ENCODE data around the gene MAP4K5.

The MAP4K5 gene

DNA sequence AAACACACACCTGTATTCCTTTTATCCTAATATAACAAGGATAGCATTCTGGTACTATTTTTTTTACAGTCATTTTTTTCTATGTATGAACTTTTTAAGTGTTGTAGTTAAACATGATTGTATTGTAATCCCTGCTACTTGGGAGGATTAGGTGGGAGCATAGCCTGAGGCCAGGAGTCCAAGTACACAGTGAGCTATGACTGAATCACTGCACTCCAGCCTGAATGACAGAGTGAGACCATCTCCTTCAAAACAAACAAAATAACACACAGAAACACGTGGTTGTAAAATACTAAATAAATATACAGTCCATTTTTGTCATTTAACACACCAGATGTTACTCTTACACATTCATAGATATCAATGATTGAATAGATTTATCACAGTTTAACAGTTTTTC lies 56.9 kb downstream of the MAP4K5 start:
- no peak for DNase-seq

DNA sequence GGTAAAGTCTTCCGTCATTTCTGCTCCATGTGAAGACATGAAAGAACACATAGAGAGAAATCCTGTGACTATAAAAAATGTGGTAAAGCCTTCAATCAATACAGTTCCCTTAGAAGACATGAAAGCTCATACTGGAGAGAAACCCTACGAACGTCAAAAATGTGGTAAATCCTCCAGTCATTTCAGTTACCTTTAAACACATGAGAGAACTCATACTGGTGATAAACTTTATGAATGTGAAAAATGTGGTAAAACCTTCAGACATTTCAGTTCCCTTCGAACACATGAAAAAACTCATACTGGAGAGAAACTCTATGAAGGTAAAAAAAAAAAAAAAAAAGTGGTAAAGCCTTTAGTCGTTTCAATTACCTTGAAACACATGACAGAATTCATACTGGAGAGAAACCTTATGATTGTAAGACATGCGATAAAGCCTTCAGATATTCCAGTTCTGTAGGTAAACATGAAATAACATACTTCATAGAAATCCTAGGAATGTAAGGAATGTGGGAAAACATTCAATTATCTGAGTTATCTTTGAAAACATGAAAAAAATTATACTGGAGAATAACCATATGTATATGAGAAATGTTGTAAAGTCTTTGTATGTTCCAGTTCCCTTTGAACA lies 60.4 kb downstream of the MAP4K5 start:
- DNase-seq: no peak

DNA sequence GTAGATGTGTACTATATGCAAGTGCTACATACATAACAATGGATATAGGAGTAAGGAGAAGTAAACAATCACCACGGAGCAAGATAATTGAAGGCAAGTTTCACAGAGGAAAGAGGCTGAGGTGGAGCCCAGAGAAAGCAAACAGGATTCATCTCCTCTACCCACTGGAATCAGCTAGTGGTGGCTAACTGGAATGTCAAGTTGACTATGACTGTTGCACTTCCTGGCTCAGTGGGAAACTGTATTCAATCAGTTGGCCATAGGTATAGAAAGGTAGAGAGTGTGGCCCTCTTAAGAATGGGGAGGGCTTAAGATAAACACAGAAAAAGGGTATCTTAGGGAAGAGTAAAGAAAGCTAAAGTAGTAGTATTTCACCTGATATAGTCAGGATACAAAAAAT lies 62.4 kb downstream of the MAP4K5 start:
- no peak for DNase-seq

DNA sequence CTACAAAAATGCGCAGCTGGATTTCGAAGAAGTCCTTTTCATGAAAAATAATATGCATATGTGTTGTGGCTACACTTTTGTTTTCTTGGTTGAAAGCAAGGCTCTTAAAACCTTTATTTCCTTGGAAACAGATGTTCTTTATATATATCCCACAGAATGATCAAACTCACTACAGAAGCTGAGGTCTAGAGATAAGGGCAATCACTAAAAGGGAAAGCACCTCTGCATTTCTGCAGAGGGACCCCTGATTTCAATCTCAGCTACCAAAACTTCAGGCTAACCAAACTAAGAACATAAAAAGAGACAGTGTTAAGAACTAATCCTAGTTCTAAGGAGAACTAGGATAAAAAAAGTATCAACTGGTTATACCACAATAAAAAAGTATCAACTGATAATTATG lies 70.3 kb downstream of the MAP4K5 start:
- DNase-seq: no peak

DNA sequence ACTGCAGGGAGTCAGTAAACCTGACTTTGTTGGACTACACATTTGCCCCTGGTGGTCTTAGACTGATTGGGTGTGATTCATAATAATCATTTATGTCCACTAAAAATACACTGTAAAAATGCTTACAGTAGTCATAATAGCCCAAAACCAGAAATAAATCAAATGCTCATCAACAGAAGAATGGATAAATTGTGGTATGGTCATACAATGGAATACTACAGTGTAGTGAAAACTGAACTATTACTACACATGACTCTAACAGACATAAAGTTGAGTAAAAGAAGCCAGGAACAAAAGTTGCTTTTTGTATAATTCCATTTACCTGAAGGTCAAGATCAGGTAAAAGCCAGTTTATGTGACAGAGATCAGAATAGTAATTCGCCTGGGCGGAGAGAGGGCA lies 78.5 kb downstream of the MAP4K5 start:
- no peak for DNase-seq

DNA sequence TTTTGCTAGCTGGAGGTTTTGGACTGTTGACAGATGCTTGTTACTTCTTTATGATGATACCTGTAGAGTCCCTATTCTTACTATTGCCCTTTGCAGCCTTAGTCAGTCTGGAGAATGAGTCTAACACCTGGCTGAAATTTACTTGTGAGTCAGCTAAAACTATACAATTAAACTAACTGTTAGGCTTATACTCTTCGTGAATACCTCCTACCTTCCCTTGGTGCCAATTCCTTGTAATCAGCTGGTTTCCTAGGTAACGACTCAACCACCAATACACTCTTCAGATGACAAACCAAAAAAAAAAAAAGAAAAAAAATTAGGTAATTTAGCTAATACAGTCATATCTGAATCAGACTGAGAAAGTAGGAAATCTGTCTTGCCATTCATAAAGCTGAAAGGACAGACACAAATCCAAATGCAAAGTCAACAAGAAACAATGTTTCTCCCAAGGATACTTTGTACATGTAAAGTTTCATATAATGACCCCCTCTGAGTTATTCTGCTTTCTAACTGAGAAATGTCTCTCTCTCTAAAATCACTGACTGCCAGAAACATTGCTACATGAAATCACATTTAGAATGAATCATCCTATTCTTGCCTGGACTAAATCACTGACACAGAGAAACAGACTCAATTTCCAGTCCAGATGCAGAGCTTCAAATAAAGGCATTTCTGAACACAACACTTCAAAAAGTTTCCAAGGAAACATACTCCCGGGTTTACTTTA lies 79.2 kb downstream of the MAP4K5 start:
- DNase-seq: no peak

DNA sequence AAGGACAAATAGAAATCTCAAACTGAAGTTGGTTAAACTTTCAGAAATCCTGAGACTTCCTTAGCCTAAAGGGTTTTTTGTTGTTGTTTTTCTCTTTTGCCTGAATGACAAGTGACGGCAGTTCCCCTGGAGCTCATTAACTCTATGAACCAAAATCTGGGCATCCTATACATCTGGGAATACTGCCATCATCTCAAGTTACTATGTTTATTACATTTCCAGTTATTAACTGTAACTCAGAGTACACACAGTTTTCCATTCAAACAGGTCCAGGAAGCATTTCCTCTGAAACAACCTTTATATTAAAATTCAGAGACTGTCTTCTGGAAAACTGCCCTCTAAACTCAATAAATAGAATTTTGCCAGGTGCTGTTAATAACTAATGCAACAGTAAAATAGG lies 80.1 kb downstream of the MAP4K5 start:
- DNase-seq: no peak

DNA sequence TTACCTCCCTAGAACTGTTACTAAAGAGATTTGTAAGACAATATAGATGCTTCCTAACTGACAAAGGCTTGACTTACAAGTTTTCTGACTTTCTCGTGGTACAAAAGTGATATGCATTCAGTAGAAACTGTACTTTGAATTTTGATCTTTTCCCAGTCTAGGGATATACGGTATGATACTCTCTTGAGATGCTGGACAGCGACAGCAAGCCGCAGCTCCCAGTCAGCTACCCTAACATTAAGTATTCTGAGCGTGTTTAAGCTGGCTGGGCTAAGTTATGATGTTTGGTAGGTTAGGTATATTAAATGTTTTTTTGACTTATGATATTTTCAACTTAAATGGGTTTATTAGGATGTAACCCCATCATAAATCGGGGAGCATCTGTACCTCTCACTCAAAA lies 80.5 kb downstream of the MAP4K5 start:
- no peak for DNase-seq

DNA sequence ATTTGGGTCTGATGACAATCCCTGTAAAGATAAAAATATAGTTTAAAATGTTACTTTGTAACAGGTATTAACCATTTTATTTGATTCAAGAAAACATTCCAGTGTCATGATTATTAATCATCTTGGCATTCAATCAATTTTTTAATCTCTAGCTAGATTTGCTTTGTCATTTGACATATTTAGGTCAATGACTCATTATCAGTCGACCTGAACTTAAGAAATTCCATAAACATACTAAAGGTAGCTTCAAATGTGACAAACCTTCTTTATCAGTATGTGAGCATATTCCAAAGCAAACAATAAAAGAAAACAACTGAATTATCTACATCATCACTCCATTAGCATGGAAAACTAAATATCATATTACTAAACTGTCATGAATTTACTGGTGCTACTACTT lies 84.9 kb downstream of the MAP4K5 start:
- DNase-seq: no peak

DNA sequence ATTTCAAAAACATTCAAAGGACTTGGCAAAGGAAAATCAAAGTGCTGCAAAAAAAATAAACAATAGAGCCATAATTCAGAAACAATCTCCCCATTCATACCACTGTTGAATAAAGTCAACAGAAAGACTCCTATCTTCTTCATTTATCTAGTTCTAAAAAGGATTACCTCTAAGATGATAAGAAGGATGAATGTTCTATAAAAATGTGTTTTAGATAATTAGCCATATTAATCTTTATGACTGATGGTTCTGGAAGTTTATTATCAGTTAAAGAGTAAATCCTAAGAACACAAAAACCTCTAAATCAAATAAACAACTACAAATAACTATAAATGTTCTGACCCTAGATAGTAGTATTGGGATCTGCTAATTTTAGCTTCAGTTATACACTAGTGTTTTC lies 97.8 kb downstream of the MAP4K5 start:
- DNase-seq: no peak

DNA sequence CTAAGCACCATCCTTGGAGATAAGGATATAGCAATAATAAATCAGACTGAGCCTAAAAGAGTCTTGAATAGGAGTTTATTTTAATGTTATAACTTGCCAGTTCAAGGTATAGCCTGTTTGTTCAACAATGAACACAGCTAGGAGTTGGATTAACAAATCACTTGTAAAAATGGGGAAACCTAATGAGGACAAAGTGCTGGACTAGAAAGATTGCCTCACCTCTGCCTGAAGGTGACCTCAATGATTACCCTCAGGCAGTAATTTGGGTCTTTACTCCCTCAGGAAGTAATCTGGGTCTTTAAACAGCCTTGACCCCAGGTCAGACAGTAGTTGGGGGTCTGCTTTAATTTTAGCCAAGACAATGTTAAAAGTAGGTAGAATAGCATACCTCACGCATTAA lies 100.2 kb downstream of the MAP4K5 start:
- DNase-seq: no peak

DNA sequence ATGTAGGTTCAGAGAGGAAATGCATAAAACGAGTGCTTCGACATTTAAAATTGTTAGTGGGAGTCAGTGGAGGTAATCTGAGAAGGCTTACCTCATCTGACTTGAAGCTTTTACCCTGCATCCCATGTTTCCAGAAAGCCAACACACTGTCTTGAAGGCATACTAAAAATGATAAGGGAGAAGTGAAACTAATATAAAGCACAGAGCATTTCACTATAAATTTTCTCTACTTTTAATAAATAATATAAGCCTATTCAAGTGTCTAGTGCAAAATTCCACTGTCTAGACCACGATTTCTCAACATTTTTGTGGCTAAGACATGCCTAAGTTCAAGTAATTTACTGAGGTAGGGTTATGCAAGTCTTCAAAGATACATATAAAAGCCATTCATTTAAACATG lies 106.6 kb downstream of the MAP4K5 start:
- no peak for DNase-seq

DNA sequence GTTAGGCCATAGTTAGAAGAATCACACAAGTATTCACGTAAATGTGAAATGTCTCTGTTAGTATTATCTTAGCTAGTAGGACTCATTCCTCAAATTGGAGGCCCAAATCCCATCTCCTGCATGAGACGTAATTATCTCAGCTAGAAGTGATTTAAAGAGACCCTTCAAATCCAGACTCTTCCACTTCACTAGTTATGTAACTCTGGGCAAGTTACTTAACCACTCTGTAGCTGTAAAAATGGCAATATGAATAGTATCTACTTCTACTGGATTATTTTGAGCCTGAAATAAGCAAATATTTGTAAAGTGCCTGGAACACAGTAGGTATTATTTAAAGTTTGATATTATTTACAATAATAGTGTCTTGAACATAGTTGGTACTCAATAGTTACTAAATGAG lies 107.3 kb downstream of the MAP4K5 start:
- no peak for DNase-seq

DNA sequence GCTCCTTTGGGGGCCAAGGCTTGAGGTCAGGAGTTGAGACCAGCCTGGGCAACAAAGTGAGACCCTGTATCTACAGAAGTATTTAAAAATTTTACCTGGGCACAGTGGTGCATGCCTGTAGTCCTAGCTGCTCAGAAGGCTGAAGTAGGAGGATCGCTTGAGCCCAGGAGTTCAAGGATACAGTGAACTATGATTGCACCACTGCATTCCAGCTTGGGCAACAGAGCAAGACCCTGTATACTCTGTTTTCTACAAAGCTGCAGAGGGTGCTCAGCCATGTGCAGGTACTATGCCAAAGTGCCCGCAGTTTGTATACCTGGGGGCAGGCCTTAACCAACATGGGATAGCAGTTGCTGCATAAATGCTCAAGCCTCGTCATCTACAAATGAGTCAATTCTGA lies 108.8 kb downstream of the MAP4K5 start:
- DNase-seq: no peak

DNA sequence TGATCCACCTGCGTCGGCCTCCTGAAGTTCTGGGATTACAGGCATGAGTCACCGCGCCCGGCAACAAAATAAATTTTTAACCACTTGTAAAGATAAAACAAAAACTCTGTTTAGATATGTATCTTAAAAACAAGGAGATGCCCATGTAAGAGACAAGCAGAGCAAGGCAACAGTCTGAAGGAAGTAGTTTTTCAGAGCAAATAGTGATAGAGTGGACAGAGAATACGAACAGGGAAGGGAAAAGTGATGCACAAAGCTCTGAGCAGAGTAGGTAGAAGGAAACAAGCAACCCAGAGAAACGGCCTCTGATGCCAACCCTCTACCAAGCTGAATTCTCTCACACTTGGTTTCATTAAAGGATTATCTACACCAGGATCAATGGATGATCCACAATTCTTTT lies 110.9 kb downstream of the MAP4K5 start:
- no peak for DNase-seq

DNA sequence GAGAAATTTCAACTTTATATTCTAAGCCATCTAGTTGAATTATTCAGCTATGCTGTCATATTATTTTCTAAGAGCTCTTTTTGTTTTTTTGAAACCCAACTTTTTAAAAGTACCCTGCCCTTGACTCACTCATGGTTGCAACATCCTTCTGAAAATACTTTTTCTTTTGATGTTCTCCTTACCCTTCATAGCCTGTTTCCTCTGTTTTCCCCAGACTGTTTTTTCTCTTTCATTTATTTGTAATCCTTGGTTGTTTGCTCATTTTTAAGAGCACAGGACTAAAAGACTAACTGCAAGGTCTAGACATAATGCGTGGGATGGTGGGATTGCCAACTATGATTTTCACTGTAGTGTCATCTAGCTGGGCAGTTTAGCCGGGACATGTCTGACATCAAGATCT lies 114.5 kb downstream of the MAP4K5 start:
- no peak for DNase-seq

DNA sequence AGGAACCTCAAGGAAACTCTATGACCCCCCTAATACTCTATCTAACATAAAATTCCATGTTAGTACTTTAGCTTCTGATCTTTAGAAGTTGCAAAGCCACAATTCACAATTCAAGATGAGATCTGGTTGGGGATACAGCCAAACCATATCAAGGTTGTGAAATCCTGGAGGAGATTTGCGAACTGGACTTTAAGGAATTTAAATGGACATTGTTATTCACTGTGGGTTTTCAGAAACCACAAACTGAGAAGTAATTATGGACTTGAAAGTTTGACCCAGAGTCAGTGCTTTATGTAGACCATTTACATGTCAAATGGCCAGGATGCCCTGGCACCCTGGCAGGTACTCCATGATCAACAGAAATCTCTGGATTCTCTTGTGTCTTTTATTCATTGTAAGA lies 121.4 kb downstream of the MAP4K5 start:
- no peak for DNase-seq

DNA sequence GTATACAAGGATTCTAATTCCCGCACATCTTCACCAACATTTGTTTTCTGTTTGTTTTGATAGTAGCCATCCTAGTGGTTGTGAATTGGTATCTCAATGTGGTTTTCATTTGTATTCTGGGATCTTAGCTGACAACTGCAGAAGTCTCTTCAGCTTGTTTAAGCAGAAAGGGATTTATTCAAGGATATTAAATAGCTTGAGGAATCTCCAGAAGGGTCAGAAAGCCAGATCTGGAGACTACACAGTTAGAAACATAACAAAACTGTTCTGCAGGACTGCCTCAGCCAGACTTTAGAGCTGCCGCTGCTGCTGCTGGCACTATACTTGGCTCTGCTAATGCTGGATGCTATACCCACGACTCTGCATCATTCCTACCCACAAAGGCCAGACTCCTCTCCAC lies 122.3 kb downstream of the MAP4K5 start:
- DNase-seq: no peak

DNA sequence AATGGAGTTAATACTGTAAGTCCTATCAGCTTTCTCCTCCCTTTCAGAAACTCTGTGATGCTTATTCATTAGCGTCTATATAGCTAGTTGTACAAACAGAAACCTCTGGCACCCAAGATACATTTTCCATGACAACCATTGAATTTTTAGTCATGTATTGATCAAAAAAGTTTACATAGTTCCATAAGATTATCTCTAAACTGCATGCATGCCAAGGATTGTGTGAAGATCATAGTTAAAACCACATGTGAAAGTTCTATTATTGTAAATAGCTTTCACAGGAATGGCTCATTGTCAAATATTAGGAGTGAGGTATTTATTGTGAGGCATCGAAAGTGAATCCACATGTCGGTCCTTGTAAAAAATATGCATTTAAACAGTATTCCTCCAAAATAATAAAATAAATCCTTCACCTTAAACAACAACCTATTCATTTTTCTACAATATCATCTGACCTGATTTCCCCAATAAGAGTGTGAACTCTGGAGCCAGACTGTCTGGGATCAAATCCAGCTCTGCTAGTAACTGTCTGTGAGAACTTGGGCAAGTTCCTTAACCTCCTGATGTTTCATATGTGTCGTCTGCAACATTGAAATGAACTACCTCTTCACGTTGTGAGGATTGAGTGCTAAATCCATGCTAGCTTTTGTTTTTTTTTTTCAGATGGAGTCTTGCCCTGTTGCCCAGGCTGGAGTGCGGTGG lies 125.1 kb downstream of the MAP4K5 start:
- no peak for DNase-seq

DNA sequence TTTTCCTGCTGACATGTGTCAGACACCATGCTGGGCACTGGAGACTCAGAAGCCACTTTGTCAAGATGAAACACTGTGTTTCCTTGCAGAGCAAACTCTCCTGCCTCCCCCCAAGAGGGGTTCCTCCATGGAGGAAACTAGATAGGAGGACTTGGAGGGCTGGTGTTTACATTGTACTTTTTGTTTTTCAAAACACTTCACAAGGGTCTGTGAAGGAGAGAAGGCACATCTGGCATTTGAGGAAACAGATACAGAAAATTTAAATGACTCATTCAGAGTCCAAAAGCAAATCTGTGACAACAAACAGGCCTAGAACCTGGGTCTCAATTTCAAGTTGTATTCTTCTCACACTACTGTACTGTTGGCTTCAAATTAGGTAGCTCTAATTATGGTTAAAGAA lies 128.9 kb downstream of the MAP4K5 start:
- DNase-seq: no peak

DNA sequence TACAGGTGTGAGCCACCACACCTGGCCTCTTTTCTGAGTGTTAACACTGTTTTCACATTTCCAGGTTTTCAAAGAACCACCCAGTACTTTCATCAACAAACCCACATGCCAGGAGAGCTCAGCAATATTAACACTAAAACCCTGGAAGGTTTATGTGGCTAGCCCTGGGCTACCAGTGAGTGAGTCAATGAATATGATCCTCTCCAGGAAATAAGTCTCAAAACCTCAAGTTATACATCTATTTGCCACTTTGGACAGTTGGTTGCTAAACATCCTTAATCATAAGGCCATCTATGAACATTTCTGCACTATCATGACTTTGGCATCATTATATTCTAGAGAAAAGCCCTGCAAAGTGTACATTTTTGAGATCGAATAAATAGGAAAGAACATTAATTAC lies 129.4 kb downstream of the MAP4K5 start:
- DNase-seq: no peak

DNA sequence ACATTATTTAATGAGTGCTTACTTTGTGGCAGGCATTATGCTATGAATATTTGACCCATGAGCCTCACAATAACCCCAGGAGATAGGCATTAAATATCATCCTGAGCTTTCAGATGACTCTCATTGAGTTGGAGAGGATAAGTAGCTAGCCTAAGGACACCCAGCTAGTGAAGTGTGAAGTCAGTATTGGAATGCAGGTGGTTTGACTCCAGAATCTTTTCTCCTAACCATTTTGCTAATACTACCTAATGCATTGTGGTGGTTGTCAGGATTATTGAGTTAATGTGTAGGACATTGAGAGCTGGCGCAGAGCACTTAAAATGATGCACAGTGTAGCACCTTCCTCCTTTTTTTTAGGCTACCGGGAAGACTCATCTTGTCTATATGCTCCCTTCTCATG lies 131.9 kb downstream of the MAP4K5 start:
- DNase-seq: no peak

DNA sequence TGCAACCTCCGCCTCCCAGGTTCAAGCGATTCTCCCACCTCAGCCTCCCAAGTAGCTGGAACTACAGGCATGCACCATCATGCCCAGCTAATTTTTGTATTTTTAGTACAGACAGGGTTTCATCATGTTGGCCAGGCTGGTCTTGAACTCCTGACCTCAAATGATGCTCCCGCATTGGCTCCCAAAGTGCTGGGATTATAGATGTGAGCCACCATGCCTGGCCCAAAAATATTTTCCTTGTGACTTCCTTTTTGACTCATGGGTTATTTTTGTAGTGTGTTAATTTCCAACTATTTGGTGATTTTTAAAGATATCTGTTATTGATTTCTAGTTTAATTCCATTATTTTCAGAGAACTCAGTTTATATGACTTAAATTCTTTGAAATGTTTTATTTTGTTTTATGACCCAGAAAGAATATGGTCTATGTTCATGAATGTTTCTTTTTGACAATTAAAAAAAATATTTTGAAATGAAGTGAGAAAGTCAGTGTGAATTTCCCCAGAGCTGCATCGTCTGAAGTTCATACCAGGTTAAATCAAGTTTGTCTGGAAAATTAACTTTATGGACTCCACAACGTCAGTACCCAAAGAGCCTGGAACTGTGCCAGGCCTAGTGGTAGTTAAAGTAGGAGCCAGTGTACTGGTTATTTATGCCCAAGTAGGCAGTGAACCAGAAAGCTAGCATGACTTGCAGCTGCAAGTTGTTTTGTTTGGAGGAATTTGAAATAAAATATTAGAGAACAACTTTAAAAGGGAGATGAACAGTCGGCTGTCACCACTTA lies 132.9 kb downstream of the MAP4K5 start:
- no peak for DNase-seq

DNA sequence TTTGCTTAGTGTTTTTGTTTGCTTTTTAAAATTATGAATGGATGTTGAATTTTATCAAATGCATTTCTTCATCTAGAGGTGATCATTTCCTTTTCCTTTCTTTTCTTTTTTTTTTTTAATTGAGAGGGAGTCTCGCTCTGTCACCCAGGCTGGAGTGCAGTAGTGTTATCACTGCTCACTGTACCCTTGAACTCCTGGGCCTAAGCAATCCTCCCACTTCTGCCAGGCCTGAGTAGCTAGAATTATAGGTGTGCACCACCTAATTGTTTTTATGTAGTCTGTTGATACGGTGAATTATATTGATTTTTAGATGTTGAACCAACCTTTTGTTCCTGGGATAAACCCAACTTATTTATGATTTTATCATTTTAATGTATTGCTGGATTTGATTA lies 134.2 kb downstream of the MAP4K5 start:
- DNase-seq: no peak
